K562 (cell line): ENCODE results near the gene HEPACAM2. TPM values are rescaled to one million over a fixed set of nuclear protein-coding genes. Genes with fewer than 3 reads are reported as not detected.

Source experiments
- BMI1 ChIP-seq: fragments of 150-350 bp; IDR thresholded peaks from 2 replicates; pipeline ENCODE4 v1.6.1; 2014; ENCODE audit warnings: low read length
- CBX3 ChIP-seq, 2 experiments: IDR thresholded peaks; 1 replicate in 1 of 2; 2 replicates in 1 of 2; pipeline ENCODE4 v1.6.1; 2012; ENCODE audit warnings: inconsistent platforms in 2 of 2, low read length in 2 of 2, borderline replicate concordance in 1 of 2, control low read depth in 1 of 2
- DPF2 ChIP-seq: fragments of 450-650 bp; IDR thresholded peaks from 2 replicates; pipeline ENCODE4 v1.6.1; 2016
- FOSL1 ChIP-seq: fragments of 200-800 bp; sonication (Bioruptor generic); conservative IDR thresholded peaks from 2 replicates; pipeline ENCODE4 v1.6.1; 2016; ENCODE audit warnings: missing genetic modification characterization, missing compliant biosample characterization
- FOXK2 ChIP-seq, 2 experiments: fragments of 450-650 bp; IDR thresholded peaks in 1 of 2; conservative IDR thresholded peaks in 1 of 2; 2 replicates each; pipeline ENCODE4 v1.6.1; 2016; ENCODE audit warnings: low read depth in 2 of 2, mild to moderate bottlenecking in 1 of 2
- HDAC6 ChIP-seq: IDR thresholded peaks from 2 replicates; pipeline ENCODE4 v1.6.1; 2012; ENCODE audit warnings: low read depth, mild to moderate bottlenecking, control low read depth, inconsistent platforms, low read length, moderate library complexity
- HEY1 ChIP-seq: fragments of 250-450 bp; sonication (Bioruptor Pico); IDR thresholded peaks from 2 replicates; pipeline ENCODE4 v1.5.0; 2020; ENCODE audit warnings: mild to moderate bottlenecking, moderate library complexity, borderline replicate concordance
- HMGN3 ChIP-seq: IDR thresholded peaks from 2 replicates; pipeline ENCODE4 v1.6.1; 2011; ENCODE audit warnings: borderline replicate concordance, low read depth, mild to moderate bottlenecking, mixed read lengths, low read length; ENCODE audit not compliant: insufficient read length; ENCODE audit errors: extremely low read depth
- KLF6 ChIP-seq: fragments of 250-450 bp; sonication (Bioruptor Pico); IDR thresholded peaks from 2 replicates; pipeline ENCODE4 v1.4.0; 2020; ENCODE audit warnings: mild to moderate bottlenecking, moderate library complexity, borderline replicate concordance
- OTX1 ChIP-seq: fragments of 450-650 bp; formaldehyde crosslinking; IDR thresholded peaks from 2 replicates; pipeline ENCODE4 v1.4.0; 2022; ENCODE audit warnings: mild to moderate bottlenecking
- POLR3G ChIP-seq: IDR thresholded peaks from 2 replicates; pipeline ENCODE4 v1.6.1; 2011; ENCODE audit not compliant: insufficient read length, insufficient replicate concordance; ENCODE audit errors: extremely low read depth
- RFX7 ChIP-seq: fragments of 250-450 bp; sonication (Bioruptor Pico); IDR thresholded peaks from 2 replicates; pipeline ENCODE4 v1.5.1; 2021; ENCODE audit warnings: mild to moderate bottlenecking
- SMAD4 ChIP-seq: fragments of 250-450 bp; sonication (Bioruptor Pico); conservative IDR thresholded peaks from 2 replicates; pipeline ENCODE4 v1.8.0; 2021; ENCODE audit warnings: inconsistent platforms, mild to moderate bottlenecking, moderate library complexity
- SRF ChIP-seq, 2 experiments: fragments of 250-450, 450-650 bp in 1 of 2; sonication (Bioruptor Pico) in 1 of 2; sonication (generic) in 1 of 2; formaldehyde crosslinking; IDR thresholded peaks; 2 replicates each; pipeline versions ENCODE4 v1.5.0 to v1.5.1; 2020 to 2022; ENCODE audit warnings: mild to moderate bottlenecking in 1 of 2, missing genetic modification reagents in 1 of 2
- SRSF7 ChIP-seq: fragments of 200-400 bp; formaldehyde crosslinking; optimal IDR thresholded peaks from 2 replicates; pipeline ENCODE3; 2017; ENCODE audit warnings: mild to moderate bottlenecking, low read depth, low read length
- TBP ChIP-seq: optimal IDR thresholded peaks from 2 replicates; pipeline ENCODE3; 2011; ENCODE audit warnings: low read depth, low read length, improper control_type of control experiment
- ZNF23 ChIP-seq: fragments of 250-450 bp; sonication (Bioruptor Pico); IDR thresholded peaks from 2 replicates; pipeline ENCODE4 v1.4.0; 2020; ENCODE audit warnings: mild to moderate bottlenecking
- ZNF311 ChIP-seq: fragments of 250-450 bp; sonication (Bioruptor Pico); IDR thresholded peaks from 2 replicates; pipeline ENCODE4 v1.4.0; 2020; ENCODE audit warnings: mild to moderate bottlenecking, moderate library complexity
- ZNF347 ChIP-seq: fragments of 450-650 bp; formaldehyde crosslinking; IDR thresholded peaks from 2 replicates; pipeline ENCODE4 v1.4.0; 2020; ENCODE audit warnings: low read depth, mild to moderate bottlenecking, moderate library complexity
- ZNF561 ChIP-seq: fragments of 450-650 bp; formaldehyde crosslinking; conservative IDR thresholded peaks from 2 replicates; pipeline ENCODE4 v1.4.0; 2020; ENCODE audit warnings: mild to moderate bottlenecking, moderate library complexity
- ZNF644 ChIP-seq: fragments of 200-800 bp; sonication (Bioruptor generic); IDR thresholded peaks from 2 replicates; pipeline ENCODE4 v1.6.1; 2016; ENCODE audit warnings: low read depth, missing genetic modification characterization, missing compliant biosample characterization
- ZNF699 ChIP-seq: fragments of 250-450 bp; sonication (Bioruptor Pico); IDR thresholded peaks from 2 replicates; pipeline ENCODE4 v1.8.0; 2021; ENCODE audit warnings: mild to moderate bottlenecking, moderate library complexity; ENCODE audit not compliant: insufficient replicate concordance
- ZNF764 ChIP-seq: fragments of 250-450 bp; sonication (Bioruptor Pico); IDR thresholded peaks from 2 replicates; pipeline ENCODE4 v1.4.0; 2020; ENCODE audit warnings: low read depth, mild to moderate bottlenecking, moderate library complexity
- ZNF780A ChIP-seq: fragments of 250-450 bp; sonication (Bioruptor Pico); IDR thresholded peaks from 2 replicates; pipeline ENCODE4 v1.5.0; 2021; ENCODE audit warnings: mild to moderate bottlenecking
- polyA plus RNA-seq, 8 experiments: library from polyadenylated mRNA; depleted of rRNA in 4 of 8; stranded (reverse) in 5 of 8; unstranded in 3 of 8; fragments of >200 nt; fragmentation: Nextera tagmentation in 2 of 8; fragmentation: Illumina TruSeq in 1 of 8; extraction: Ambion mirVana in 2 of 8; extraction: Trizol in 1 of 8; gene quantifications; 2 replicates each; pipeline versions ENCODE4 v1.2.1 to v1.2.3, GENCODE V29; 2011 to 2014; ENCODE audit warnings: inconsistent platforms in 1 of 8, missing spikeins in 1 of 8
- total RNA-seq, 7 experiments: library from RNA; depleted of rRNA in 6 of 7; stranded (reverse); fragments of >200 nt in 6 of 7; fragmentation: Illumina TruSeq in 2 of 7; extraction: Trizol in 2 of 7; gene quantifications; 2 replicates each; pipeline versions ENCODE4 v1.2.1 to v1.2.3, GENCODE V29; 2011 to 2021; ENCODE audit warnings: low replicate concordance in 1 of 7
- TF ChIP-seq, protein P1 (sequence below): fragments of 450-650 bp; conservative IDR thresholded peaks from 2 replicates; pipeline ENCODE4 v1.6.1; 2016; ENCODE audit warnings: missing genetic modification characterization, low read depth, mild to moderate bottlenecking, missing compliant biosample characterization, moderate library complexity
- TF ChIP-seq, protein P2 (sequence below): sonication (generic); formaldehyde crosslinking; IDR thresholded peaks from 2 replicates; pipeline ENCODE4 v1.8.0; 2022; ENCODE audit warnings: mild to moderate bottlenecking, missing genetic modification reagents
- TF ChIP-seq, protein P3 (sequence below): sonication (generic); formaldehyde crosslinking; IDR thresholded peaks from 2 replicates; pipeline ENCODE4 v1.8.1; 2023; ENCODE audit warnings: mild to moderate bottlenecking, missing genetic modification reagents, moderate library complexity

Gene HEPACAM2
- total and polyA plus RNA-seq, 9 of the 15 experiments (the other 6 are each of a cell fraction or from before 2014, with no cell fraction given): 2.0 to 6.5 (median 3.9) TPM

DNA sequence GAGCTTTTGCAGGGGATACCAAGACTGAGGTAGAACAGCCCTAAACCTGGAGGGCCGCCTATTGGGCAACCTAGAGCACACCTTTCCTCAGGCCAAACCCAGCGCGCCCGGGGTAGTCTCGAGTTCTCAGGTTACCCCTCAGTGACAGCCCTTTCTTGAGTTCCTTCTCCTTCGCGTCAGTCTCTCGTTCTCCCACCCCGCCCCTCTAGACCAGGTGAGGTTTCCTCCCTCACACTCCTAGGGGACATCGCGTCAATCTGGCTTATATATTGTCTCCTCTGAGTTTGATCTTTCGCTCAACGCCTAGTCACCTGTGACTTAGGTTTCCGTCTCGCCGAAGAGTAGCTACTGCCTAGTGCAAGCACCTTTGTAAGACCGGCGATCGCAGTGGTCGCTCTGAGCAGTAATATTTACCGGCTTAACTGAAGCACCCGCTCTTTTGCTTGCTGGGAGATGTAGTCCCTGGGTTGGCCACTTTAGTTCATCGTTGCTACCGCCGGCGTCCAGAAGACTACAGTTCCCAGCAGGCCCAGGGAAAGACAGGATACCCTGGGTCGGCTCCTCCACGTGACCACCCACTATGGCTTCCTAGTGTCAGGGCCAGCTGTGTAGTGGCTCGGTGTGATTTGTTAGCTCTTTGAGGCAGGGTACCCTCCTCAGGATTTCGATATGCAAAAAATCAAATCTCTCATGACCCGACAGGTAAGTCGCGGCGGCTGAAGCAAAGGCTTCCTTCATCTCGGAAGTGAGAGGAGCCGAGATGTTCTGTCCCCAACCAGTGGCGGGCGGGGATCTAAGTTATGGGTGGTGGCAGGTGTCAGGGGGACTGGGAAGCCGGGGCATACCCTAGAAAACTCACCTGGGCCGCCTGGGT lies 5.8 kb upstream of the HEPACAM2 start, which contains the start of gene VPS50 (continued):
- TF ChIP-seq HMGN3 (no peak), ZNF764 (CRISPR knock-in tag) (no peak), ZNF780A (CRISPR knock-in tag) (no peak), ZNF23 (CRISPR knock-in tag) (no peak), TBP (peak; percentile 86), ZNF561 (no peak), RFX7 (CRISPR knock-in tag) (no peak), POLR3G (no peak), ZNF644 (tag) (peak; percentile 92), DPF2 (no peak), ZNF311 (CRISPR knock-in tag) (no peak), ZNF347 (CRISPR knock-in tag) (no peak), KLF6 (CRISPR knock-in tag) (no peak), SRSF7 (no peak), ZNF699 (CRISPR knock-in tag) (no peak), SRF (CRISPR knock-in tag; IDR thresholded peaks at IDR 0.05) (no peak), FOSL1 (tag) (no peak), BMI1 (no peak), HEY1 (CRISPR knock-in tag) (no peak), HDAC6 (no peak), FOXK2 (conservative IDR thresholded peaks at IDR 0.05 in 1 of 2, IDR thresholded peaks at IDR 0.05 in 1 of 2; ENCODE audit: low read depth in 2 of 2) (peak; percentile 89 to 94), SMAD4 (CRISPR knock-in tag) (no peak; the same call in 1 of the 2 replicates), CBX3 (IDR thresholded peaks at IDR 0.05; ENCODE audit: borderline replicate concordance in 1 of 2, low read length in 2 of 2) (peak in 1 of 2 experiments; percentile 16; a peak in 1 of 3 replicates), OTX1 (CRISPR knock-in tag) (no peak)
- TF ChIP-seq, protein P1, sequence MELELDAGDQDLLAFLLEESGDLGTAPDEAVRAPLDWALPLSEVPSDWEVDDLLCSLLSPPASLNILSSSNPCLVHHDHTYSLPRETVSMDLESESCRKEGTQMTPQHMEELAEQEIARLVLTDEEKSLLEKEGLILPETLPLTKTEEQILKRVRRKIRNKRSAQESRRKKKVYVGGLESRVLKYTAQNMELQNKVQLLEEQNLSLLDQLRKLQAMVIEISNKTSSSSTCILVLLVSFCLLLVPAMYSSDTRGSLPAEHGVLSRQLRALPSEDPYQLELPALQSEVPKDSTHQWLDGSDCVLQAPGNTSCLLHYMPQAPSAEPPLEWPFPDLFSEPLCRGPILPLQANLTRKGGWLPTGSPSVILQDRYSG: no peak
- TF ChIP-seq, protein P2, sequence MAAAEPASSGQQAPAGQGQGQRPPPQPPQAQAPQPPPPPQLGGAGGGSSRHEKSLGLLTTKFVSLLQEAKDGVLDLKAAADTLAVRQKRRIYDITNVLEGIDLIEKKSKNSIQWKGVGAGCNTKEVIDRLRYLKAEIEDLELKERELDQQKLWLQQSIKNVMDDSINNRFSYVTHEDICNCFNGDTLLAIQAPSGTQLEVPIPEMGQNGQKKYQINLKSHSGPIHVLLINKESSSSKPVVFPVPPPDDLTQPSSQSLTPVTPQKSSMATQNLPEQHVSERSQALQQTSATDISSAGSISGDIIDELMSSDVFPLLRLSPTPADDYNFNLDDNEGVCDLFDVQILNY (CRISPR knock-in tag): no peak
- TF ChIP-seq, protein P3, sequence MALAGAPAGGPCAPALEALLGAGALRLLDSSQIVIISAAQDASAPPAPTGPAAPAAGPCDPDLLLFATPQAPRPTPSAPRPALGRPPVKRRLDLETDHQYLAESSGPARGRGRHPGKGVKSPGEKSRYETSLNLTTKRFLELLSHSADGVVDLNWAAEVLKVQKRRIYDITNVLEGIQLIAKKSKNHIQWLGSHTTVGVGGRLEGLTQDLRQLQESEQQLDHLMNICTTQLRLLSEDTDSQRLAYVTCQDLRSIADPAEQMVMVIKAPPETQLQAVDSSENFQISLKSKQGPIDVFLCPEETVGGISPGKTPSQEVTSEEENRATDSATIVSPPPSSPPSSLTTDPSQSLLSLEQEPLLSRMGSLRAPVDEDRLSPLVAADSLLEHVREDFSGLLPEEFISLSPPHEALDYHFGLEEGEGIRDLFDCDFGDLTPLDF (CRISPR knock-in tag): peak; percentile 75; the same call in 1 of the 2 replicates
